DMS114 treated with DMSO at 0.1 percent for 48 hours (cell line): ENCODE measurements around the gene PRKCZ.

Experiments used
- DNase-seq: peaks from one replicate; lab custom pipeline; 2025; ENCODE audit not compliant: unreplicated experiment; lab: John Stamatoyannopoulos, UW

The PRKCZ gene

GRCh38 chr1:2203671-2204414, 153.6 kb downstream of the PRKCZ start:
- DNase-seq: no peak

GRCh38 chr1:2204415-2205190, 154.4 kb downstream of the PRKCZ start:
- peak; percentile 37 for DNase-seq

GRCh38 chr1:2205191-2205952, 155.2 kb downstream of the PRKCZ start:
- peak; percentile 64 for DNase-seq

- no peak for DNase-seq
Measured at GRCh38 chr1:2206813-2207487, 156.7 kb downstream of the PRKCZ start.

- no peak for DNase-seq
Measured at GRCh38 chr1:2208309-2209239, 158.4 kb downstream of the PRKCZ start.

GRCh38 chr1:2209400-2210083, 159.3 kb downstream of the PRKCZ start:
- DNase-seq: no peak

- no peak for DNase-seq
Measured at GRCh38 chr1:2210084-2210653, 160.0 kb downstream of the PRKCZ start.

- DNase-seq: no peak
Measured at GRCh38 chr1:2210786-2211185, 160.6 kb downstream of the PRKCZ start.

GRCh38 chr1:2212274-2212531, 162.0 kb downstream of the PRKCZ start:
- DNase-seq: no peak

- no peak for DNase-seq
Measured at GRCh38 chr1:2212532-2213491, 162.6 kb downstream of the PRKCZ start.

- no peak for DNase-seq
Measured at GRCh38 chr1:2213576-2214505, 163.6 kb downstream of the PRKCZ start.

GRCh38 chr1:2214541-2215241, 164.5 kb downstream of the PRKCZ start:
- DNase-seq: no peak

GRCh38 chr1:2215329-2215728, 165.1 kb downstream of the PRKCZ start:
- DNase-seq: no peak

GRCh38 chr1:2215909-2216766, 165.9 kb downstream of the PRKCZ start:
- no peak for DNase-seq

- DNase-seq: no peak
Measured at GRCh38 chr1:2216767-2217058, 166.5 kb downstream of the PRKCZ start.

GRCh38 chr1:2221271-2221670, 171.1 kb downstream of the PRKCZ start:
- DNase-seq: no peak
